HG03457 (cell line): ENCODE results near the gene SLC22A23.

Source experiments
- ATAC-seq: cut with Tn5 transposase; IDR thresholded peaks from one replicate; pipeline ENCODE4 v1.9.1; 2021; ENCODE audit warnings: moderate number of reproducible peaks; ENCODE audit not compliant: unreplicated experiment

Gene SLC22A23

DNA sequence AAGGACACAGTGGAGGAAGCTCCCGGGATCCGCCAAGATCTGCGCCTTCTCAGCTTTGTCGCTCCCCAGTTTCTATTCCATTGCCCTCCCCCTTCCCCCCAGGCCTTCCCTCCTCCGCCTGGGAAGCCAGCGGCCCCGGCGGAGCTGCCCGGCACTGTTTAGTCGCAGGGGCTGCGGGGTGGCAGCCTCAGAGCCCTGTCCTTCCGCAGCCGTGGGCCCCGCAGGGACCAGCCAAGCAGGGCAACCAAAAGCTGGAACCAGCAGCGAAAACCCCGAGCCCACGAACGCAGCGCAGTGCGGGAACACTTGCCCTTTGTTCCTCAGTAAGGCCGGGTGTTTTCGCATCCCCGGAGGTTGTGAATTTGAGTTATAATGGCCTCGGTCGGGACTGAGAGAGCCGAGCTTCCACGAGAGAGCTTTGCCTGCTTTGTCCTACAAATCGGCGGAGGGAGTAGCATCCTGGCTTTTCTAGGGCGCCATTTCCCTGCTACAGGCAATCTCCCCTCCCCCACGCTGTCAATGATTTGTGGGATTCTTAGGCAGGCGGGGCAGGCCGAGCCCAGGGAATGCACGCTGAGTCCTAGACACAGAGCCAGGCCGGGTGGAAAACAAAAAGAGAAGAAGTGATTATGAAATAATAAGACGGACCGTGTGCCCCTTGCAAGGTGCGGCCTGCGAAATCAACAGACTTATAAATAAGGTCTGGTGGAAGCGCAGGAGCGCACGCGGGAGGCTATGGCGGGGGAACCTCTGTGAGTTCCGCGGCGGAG is 225.4 kb downstream of the SLC22A23 start:
- ATAC-seq = no peak

DNA sequence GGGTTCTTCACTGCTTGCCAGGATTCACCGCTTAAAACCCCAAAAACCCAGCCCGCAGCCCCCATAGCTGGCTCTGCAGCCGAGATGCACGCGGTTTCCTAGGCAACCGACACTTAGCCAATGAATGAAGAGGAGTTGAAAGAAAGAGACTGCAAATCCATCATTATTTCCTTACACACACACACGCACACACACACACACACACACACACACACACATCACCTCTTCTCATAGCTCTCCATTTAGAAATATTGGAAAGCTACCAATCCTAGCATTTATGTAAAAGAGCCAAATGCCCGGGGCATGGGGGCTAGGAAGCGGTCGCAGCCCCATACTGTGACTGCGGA is 226.0 kb downstream of the SLC22A23 start:
- ATAC-seq = no peak

DNA sequence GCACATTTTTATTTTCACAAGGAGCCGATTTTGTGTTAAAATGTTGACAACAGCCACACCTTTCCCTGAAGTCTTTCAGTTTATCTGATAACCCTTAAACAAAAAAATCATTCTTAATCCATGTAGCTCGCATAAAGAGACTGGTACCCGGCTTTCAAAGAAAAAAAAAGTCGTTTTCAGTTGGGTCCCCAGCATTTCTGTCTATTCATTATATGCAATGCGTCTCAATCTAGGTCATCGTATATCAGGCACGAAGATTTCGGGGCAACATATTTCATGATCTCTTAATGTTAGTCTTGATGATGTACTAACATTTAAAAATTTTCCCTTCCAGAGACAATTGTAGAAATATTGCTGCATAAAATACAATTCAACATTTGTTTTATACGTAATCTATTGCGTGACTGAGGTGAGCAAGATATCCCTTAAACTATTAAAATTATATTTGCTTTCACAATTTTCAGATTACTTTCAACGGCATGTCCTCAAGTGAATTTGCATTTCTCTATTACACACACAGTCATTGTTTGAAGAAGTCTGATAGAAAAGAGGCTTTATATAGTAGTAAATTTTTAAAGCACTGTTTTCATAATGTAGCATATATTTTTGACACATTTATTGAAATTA is 226.5 kb downstream of the SLC22A23 start:
- ATAC-seq = no peak

DNA sequence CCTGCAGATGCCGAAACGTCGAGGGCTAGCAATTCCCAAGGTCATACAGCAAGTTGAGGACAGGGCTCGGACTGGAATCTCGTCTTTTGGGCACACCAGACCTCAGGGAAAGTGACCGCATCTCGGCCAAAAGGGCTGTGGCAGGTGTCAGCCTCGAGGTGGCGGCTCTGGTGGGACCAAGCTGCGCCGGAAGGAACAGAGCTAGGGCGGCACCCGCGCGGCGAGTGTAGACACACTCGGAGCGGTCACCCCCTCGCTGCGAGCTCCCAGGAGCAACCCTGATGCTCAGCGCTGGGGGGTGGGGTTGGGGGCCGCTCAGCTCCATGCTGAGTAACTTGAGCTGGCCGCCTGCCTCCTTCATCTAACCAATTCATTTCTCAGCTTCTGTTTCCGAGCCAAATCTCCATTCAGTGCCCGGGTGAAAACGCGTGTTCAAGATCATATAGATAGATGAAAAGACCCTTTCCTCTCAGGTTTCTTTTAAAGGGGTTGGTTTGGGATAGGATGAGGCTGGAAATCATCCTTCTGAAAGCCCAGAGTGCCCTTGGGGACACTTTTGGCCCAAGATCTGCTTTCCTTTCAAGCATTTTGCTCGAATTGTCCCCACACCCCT is 227.2 kb downstream of the SLC22A23 start:
- no peak for ATAC-seq

DNA sequence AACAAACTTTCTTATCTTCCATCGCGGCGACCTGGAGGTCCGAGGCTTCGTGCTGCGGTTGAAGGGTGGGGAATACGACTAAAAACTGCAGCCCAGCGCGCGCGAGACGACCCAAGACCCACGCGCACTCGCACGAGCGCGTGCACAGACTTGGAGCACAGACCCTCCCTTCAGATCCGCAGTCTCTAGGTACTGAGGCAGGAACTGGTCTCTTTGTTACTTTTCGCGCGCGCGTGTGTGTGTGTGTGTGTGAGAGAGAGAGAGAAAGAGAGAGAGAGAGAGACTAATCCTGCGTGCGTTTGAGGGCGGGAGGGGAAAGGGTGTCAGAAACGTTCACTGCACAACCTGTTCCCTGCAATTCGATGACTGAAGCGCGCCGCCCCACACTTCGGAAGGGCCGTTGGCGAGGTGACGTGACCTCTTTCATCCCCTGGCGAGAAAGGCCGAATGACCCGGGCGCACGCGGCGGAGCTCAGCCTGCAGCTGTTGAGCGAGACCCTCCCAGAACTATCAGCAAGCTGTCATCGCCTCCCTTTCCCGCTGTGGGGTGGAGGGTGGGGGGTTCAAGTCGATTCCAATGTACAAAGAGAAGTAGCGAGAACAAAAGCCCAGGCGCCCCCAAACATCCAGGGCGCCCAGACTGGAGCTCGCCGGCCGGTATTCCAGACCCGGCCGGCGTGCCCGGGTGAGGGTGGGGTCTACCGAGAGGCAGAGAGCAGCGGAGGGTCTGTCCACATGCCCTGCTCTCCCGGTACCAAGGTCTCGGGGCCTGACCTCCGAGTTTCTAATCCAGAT is 227.9 kb downstream of the SLC22A23 start:
- ATAC-seq = no peak

DNA sequence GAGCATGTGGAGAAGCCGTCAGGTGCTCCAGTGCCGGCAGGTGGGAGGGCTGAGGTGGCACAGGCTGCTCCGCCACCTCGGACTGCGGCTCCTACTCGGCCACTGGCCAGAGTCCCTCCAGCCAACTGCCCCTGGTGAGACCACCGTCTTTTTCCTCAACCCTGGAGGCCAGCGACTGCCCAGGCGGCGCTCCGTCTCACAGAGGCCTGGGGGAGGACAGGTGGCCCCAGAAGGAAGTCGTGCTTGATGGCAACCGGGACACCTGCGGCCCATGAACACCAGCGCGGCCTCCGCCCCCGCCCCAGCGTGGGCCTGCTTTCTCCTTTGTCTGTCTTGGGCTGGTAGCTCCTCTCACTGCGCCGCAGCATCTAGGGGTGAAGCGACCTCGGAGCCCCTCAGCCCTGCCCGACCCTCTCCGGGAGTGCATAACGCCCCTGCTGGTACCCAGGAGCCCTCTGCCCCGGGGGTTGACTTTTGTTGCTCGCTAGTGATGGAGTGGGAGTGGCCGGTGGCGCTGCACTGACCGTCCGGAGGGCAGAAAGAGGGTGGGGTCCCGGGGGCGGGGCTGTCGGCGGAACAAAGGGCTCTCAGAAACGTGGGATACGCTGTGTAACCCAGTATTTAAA is 228.7 kb downstream of the SLC22A23 start:
- no peak for ATAC-seq

DNA sequence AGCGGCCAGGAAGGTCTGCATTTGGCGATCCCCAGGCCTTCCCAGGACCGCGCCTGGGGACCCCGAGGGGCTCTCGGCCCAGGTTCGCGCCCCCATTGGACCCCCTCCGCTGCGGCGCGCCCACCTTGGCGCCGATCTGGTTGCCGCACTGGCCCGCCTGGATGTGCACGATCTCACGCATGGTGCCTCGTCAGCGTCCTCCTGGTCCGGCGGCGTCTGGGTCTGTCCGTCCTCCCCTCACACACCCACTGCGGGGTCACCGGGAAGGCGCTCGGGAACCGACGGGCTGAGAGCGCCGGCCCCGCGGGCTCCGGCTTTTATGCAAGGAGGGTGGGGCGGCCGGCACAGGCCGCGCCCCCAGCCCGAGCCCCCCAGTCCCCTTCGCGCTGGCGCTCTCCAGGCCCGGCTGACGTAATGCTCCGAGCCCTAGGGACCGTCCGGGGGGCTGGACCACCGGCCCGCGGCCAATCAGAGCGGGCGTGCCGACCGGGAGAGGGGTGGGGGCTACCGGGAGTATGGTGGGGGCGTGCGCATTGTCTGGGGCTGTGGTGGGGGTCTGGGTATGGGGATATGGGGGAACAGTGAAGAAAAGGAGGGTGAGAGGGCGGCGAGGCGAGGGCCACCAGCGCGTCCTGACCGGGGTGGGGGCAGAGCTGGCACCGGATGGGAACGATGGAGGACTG is 229.3 kb downstream of the SLC22A23 start, which contains the start of gene TUBB2B:
TUBB2B (minus strand) TSS at position 291 of the 683 bp plus-strand sequence; CDS start at position 181, 110 bp downstream.
- no peak for ATAC-seq

DNA sequence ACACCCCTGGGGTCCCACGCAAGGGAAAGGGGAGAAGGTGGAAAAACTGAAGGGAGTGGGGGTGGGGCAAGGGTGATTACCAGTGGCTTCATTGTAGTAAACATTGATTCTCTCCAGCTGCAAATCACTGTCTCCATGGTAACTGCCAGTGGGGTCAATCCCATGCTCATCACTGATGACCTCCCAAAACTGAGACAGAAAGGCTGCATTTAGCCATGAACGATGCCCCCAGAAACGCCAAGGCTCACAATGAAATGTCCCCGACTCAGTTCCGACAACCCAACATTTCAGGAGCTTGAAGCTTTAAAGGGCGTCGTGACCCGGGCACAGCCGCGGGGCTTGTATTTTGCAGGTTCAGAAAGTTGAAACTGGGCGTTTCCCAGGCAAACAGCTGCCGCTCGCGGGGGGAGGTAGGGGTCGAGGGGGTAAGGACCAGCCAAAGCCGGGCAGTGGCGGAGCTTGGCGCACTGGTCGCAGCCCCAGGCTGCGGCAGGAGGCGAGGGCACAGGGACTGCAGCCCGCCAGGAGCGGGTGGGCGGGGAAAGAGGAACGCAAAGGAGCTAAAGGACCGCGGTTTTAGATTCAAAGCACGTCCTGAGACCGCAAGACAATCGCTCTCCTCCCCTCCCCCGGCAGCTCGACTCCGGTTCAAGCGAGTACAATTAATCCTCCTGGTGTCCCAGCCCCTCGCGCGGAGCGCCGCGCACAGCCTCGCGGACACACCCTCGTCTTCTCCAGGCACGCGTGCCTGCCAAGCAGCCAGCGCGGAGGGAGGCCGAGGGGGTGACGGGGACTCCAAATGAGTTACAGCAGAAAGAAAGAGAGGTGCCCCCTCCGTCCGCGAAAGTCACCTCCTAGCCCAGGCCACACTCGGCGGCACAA is 230.1 kb downstream of the SLC22A23 start:
- ATAC-seq = no peak

DNA sequence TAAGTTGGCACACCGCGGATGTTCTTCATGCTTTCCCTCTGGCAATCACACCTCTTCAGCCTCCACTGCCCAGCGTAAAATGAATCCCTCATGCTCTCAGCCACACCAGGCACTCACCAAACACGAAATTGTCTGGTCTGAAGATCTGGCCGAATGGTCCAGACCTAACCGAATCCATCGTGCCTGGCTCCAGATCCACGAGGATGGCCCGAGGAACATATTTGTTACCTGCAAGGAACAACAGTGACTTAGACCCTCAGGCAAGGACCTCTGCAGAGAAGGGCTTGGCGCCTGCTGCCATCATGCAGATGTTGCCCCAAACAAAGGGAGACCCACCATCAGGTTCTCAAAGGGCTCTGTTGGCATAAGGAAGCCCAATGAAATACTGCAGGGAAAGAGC is 230.8 kb downstream of the SLC22A23 start:
- no peak for ATAC-seq

DNA sequence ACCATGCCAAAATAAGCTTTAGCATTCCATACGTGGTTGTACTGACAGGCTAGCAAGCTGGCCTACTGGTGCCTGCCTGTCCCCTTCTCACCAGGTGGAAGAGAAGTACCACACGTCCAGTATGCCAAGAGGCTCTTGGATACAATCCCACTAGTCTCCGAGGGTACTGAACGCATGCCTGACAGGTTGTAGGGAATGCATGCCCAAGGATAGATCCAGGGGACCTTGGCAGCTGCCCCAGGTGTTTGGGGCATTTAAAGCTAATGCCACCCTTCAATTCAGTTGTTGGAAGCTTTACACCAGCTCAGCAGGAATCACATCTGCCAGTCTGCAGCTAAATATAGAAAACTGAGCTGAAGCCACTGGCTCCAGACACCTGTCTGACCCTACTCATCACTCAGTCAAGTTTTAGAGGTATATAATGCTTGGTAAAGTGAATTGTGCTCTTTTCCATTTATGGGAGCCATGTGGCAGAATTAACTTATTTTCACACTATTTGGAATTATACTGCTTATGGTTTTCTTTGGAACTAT is 234.3 kb downstream of the SLC22A23 start:
- no peak for ATAC-seq

DNA sequence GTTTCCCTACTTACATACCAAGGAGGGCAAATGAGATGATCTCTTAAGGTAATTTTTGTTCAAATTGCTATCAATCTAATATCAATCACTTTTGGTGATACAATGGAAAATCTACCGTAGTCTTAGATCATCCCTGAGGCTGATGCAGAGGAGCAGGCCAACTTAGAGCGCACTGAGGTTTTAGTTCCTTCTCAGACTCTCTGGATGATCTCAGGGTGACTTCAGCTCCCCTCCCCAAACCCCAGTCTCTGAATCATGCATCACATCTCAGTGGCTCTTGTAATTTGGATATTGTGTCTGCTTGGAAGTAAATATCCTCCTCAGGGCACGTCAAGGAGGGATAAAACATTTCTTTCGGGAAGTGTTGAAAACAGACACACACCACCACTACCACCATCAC is 235.3 kb downstream of the SLC22A23 start:
- no peak for ATAC-seq

DNA sequence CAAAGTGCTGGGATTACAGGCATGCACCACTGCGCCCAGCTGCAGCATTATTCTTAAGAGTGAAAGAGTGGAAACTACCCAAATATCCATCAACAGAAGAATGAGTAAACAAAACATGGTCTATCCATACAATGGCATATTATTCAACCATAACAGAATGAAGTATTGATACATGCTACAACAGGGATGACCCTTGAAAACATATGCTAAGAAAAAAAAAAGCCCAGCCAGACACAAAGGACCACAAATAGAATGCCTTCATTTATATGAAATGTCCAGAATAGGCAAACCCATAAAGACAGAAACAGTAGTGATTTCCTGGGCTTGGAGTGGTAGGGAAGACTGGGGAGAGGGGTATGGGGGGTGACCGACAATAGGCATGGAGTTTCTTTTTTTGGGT is 236.5 kb downstream of the SLC22A23 start:
- ATAC-seq = no peak
